ENCODE data around the gene SLC14A1. TPM values are rescaled to one million over a fixed set of nuclear protein-coding genes. Genes with fewer than 3 reads are reported as not detected.

The SLC14A1 gene
- total and polyA plus RNA-seq, 10 donors, result 3.4 to 26.0 (median 9.2) TPM

GRCh38 chr18:45686891-45687611, 36.9 kb upstream of the SLC14A1 start:
- WGBS, 5 donors, result 24 to 44% (median 31%) methylated on average over 7 of the region's 7 CpGs
- no peaks in the 10 kb centered on the region for H3K27me3 ChIP-seq (replicated peaks in 1 of 7)
- intact Hi-C loops (cut with DNase I; ENCODE audit: low total_unique reads), result no loop called here
- TF ChIP-seq POLR2AphosphoS5 (IDR thresholded peaks at IDR 0.05), result peak; percentile 45 to 60 (median 47)
- no peak for TF ChIP-seq POLR2A (IDR thresholded peaks at IDR 0.05)
- H3K9me3 ChIP-seq, result no peaks in the 10 kb centered on the region
- peak; percentile 90 for DNase-seq
- peaks cover 26 to 79% (median 52%) of the 10 kb centered on the region in 6 donors for H3K4me1 ChIP-seq
- peak overlapping the region in 7 of 8 donors; percentile 2 to 57 (median 28) for H3K4me3 ChIP-seq
- H3K27ac ChIP-seq, result peak overlapping the region; percentile 66 to 89 (median 81)
- no peaks in the 10 kb centered on the region for H3K36me3 ChIP-seq

- Histone ChIP-seq H3K36me3 (no peaks in the 10 kb centered on the region), H3K27me3 (replicated peaks in 1 of 7) (no peaks in the 10 kb centered on the region), H3K4me3 (peak overlapping the region in 6 of 8 donors; percentile 26 to 57 (median 28)), H3K27ac (peak overlapping the region; percentile 66 to 89 (median 81)), H3K9me3 (no peaks in the 10 kb centered on the region), H3K4me1 (peaks cover 26 to 79% (median 52%) of the 10 kb centered on the region in 6 donors)
- TF ChIP-seq POLR2AphosphoS5 (IDR thresholded peaks at IDR 0.05) (no peak), POLR2A (IDR thresholded peaks at IDR 0.05) (no peak), CTCF (IDR thresholded peaks at IDR 0.05 in 8 of 11, conservative IDR thresholded peaks at IDR 0.05 in 3 of 11) (no peak)
- WGBS, 5 donors, result 20 to 55% (median 28%) methylated on average over 2 to 6 of the region's 6 CpGs
- DNase-seq, result peak; percentile 90
- intact Hi-C loops (cut with DNase I; ENCODE audit: low total_unique reads), result no loop called here
These were observed 36.4 kb upstream of the SLC14A1 start for GRCh38 chr18:45687621-45688020.

- TF ChIP-seq POLR2A (IDR thresholded peaks at IDR 0.05) (no peak), POLR2AphosphoS5 (IDR thresholded peaks at IDR 0.05) (no peak), CTCF (IDR thresholded peaks at IDR 0.05 in 8 of 11, conservative IDR thresholded peaks at IDR 0.05 in 3 of 11) (no peak)
- no peaks in the 10 kb centered on the region for H3K27me3 ChIP-seq (replicated peaks in 1 of 7)
- peak overlapping the region in 6 of 8 donors; percentile 6 to 57 (median 28) for H3K4me3 ChIP-seq
- peak; percentile 84 for DNase-seq
- no peaks in the 10 kb centered on the region for H3K9me3 ChIP-seq
- WGBS, 5 donors, result 45 to 70% (median 47%) methylated on average over 4 of the region's 4 CpGs
- H3K27ac ChIP-seq, result peak overlapping the region; percentile 66 to 89 (median 81)
- intact Hi-C loops (cut with DNase I; ENCODE audit: low total_unique reads), result no loop called here
- peaks cover 26 to 78% (median 52%) of the 10 kb centered on the region in 6 donors for H3K4me1 ChIP-seq
- H3K36me3 ChIP-seq, result no peaks in the 10 kb centered on the region
These were observed 35.9 kb upstream of the SLC14A1 start for GRCh38 chr18:45688113-45688512.

- Histone ChIP-seq H3K27me3 (replicated peaks in 1 of 7) (no peaks in the 10 kb centered on the region), H3K4me1 (peaks cover 26 to 71% (median 52%) of the 10 kb centered on the region in 6 donors), H3K4me3 (peak overlapping the region in 2 of 8 donors; percentile 28 to 57), H3K27ac (peak overlapping the region; percentile 66 to 89 (median 81)), H3K9me3 (no peaks in the 10 kb centered on the region), H3K36me3 (no peaks in the 10 kb centered on the region)
- 51 to 68% (median 57%) methylated on average over 4 of the region's 4 CpGs for WGBS, 5 donors
- intact Hi-C loops (cut with DNase I; ENCODE audit: low total_unique reads), result no loop called here
- peak; percentile 81 for DNase-seq
- no peak for TF ChIP-seq CTCF (IDR thresholded peaks at IDR 0.05 in 8 of 11, conservative IDR thresholded peaks at IDR 0.05 in 3 of 11)
- no peak for TF ChIP-seq POLR2A (IDR thresholded peaks at IDR 0.05)
- no peak for TF ChIP-seq POLR2AphosphoS5 (IDR thresholded peaks at IDR 0.05)
These were observed 35.1 kb upstream of the SLC14A1 start for GRCh38 chr18:45688833-45689232.
